ENCODE measurements around the gene WNT7A.

WNT7A gene

DNA sequence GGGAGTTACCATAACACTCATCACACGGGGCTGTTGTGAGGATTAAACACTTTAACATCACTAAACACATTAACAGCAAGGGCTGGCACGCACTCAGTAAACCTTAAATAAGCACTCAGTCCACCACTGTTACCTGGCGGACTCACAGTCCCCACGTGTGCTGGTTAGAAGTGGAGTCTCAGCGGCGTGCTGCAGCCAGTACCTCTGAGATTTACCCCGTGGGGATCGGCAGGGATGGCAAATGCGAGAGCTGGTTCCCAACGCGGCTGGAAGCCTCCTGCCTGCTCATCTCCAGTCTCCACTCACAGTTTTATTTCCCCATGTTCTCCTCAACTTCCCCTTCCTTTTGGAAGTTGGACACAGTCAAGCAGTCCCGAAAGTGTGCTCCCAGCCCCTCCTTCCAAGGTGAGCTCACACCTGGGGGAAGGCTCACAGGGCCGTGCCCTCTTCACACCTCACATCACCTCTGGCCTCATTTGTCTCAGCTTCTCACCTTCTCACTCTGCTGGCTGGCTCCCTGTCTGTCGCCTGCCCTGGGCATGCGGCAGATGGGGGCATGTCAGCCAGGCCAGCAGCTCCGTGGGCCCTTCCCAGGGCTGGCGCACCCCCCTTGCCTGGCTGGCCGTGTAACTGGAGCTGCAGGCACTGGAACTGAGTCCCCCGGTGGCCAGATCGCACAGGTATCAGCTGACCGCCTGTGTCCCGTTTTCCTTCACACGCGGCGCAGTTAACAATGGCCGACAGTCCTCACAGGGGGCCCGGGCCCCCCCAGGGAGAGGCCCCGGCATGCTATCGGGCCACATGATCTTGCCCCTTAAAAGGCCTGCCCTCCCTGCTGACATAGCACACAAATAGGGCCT lies 87.1 kb downstream of the WNT7A start:
- DNase-seq (ENCODE audit: low spot score) = no peak

DNA sequence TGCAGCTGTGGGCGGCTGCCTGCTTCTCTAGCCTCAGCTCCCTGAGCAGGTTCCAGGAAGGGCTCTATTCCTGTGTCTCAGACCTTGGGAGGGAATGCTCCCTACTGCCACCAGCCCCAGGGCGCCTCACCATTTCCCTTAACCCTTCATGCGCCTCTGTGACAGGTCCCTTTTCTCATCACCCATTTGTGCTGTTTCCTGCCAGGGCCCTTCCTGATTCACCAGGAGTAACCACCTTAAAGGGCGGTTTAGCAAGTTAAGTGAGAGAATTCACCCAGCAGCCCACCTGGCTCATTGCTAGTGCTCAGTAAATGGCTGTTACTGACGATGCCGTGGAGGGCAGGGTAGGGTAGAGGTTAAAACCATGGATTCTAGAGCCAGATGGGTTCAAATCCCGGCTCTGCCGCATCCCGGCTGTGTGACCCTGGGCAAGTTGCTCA lies 87.8 kb downstream of the WNT7A start:
- DNase-seq (ENCODE audit: low spot score) = no peak

DNA sequence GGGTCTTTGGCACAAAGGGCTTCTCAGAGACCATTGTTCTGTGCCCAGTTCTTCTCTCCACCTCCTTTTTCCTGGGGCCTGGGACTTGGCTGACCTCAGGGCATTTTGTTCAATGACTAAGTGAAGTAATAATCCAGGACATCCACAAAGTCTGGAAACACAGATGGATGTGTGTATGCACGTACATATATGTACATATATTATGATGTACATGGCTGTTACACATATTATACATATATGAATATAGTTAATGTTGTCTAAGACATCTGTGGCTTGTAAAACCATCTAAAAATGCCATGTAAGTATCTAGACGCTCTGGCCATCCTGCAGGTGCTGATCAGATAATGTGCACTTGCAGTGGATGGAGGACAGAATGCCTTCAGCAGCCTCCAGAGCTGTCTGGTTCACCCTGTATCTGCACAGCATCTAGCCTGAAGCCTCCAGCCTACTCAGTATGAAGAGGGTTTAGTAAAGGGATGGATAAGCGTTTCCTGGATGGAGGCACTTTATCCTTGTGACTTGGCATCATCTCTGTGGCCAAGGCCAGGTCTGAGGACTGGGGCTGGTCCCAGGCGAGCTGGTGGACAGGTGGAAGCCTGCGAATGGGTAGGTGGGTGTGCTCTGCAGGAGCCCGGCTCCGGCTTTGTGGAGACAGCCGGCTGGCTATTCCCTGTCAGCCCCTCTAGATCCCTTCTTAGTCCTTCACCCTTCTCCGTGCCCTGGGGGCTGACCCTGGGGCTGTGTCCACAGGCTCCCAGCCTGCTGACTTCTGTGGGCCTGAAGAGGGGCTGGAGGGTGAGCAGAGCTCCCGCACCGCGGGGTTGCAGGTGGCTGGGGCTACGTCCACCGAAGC lies 88.4 kb downstream of the WNT7A start:
- no peak for DNase-seq (ENCODE audit: low spot score)

DNA sequence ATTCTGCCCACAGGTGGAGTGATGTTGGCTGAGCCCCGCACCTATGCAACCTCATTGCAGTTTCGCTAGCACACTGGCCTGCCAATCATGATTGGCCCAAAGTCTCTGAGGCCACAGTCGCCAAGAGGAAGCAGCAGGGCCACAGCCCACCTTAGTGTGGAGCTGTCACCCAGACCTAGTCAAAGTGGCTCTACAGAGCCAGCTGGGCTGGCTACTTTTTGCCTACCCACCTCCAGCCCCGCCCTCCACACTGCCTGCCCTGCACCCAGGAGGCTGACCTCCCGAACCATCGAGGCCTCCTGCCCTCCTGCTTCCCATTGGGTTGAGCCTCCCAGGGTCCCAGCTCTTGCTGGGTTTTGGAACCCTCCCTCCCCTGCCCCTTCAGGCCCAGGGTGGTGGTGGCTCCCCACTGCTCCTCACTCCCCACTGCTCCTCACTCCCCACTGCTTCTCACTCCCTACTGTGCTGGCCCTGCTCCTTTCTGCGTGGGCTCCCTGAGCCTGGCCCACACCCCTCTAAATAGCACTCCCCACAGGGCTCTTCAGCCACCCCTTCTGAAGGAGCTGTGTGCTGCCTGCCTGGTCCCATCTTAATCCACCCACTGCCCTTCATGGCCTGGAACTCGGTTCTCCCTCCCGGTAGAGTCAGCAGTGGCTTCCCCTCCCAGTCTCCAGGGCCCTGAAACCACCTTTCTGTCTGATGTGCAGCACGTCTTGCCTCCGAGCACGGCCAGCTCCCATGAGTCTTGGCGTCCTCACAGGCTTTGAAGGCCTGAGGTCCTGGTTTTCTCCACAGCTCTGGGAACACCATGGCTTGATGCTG lies 89.3 kb downstream of the WNT7A start:
- DNase-seq (ENCODE audit: low spot score) = no peak

DNA sequence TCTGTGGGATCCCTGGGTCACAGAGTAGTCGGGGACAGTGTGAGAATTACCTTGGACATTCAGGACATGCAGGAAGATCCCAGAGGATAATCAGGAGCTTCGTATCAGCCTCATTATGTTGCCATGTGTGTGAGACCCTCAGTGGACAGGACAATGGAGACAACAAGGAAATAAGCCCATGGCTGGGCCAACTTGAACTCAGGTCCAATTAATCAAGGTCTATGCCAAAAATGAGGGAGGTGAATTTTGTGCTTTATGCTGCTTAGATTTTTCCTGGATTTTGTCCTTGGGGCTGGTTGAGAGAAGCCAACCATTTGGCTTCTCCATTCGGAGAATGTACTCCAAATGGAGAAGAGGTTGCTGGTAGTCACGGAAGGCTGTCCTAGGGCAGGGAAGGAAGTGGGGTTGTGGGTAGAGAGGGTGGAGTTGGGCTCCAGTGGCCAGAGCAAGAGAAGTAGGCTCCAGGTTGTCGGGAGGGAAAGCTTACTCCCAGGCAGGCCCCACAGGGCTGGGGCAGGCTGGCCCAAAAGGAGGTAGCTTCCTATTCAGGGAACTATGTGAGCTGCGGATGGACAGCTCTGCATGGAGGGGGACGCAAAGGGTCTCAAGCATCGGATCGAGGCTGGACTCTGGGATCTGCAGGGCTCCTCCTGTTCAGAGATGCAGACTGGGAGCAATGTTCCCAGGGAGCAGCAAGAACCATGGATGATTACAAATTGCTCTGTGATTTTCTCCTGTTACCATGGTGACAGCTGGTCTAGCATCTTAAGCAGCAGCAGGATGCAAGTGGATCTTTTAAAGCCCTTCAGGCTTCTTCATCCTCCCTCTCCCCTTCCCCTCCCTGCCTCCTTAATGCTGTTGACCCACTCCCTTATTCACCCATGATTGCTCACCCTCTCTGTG lies 91.1 kb downstream of the WNT7A start:
- DNase-seq (ENCODE audit: low spot score) = no peak

DNA sequence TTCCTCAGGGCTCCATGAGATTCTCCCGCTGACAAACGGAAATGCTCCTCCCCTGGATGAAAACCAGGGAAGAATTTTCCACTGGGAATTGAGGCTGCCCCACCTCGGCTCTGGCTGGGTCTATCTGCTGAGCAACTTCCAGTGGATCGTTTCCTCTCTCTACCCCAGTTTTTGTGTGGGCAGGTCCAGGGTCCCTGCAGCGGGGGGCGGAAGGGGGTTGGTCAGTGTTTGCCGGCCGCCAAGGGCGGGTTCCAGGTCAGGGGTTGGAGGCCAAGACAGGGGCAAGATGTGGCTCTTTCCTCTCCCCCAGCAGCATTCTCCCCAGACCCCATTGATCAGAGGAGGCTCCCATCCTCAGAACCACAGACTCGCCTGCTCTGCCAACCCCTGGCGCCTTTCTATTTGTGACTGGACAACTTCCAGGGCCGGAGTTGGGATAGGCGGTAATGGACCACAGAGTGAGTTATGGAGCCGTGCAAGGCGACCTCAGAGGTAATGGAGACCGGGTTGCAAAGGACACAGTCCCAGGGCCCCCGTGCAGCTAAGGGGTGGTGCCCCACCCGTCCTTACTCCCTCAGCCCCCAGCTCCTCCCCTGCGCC lies 92.2 kb downstream of the WNT7A start:
- DNase-seq (ENCODE audit: low spot score) = no peak

DNA sequence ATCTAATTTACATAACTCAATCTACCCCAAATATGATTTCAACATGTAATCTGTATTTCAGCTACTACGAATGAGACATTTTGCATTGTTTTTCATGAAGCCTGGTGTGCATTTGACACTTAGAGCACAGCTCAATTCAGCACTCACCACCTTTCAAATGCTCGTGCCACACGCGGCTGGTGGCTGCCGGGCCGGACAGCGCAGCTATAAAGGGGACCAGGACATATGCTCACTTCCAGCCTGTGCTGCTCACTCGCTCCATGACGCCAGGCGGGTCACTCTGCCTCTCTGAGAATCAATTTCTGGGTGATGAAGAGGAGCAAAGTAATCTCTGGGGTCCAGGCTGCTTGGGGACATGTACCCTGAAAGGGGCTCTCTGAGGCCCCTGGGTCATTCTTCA lies 93.1 kb downstream of the WNT7A start:
- DNase-seq (ENCODE audit: low spot score) = no peak

DNA sequence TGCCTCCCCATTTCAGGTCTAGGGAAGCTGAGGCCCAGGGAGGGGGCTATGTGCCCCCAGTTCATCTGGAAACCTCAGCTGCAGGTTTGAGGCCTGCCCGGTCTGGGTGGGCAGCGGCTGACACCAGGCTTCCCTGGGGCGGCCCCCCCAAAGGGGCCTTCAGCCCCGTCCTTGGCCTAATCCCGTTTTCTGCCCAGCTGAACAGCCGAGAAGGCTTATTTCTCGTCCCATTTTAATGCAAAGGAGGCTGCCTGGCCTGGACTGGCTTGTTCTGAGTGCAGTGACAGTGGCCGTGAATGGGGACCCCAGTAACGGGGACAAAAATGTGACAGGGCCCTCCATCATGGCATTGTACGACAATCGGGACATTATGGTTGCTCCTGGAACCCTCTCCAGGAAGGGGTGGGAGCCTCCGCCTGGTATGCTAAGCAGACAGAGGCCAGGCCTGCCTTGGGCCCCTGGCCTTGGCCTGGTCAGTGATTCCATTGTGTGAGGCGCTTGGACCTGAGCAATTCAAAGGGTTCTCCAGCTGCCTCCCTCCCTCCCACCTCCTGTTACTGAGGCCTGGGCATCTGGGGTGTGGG lies 93.9 kb downstream of the WNT7A start:
- no peak for DNase-seq (ENCODE audit: low spot score)

DNA sequence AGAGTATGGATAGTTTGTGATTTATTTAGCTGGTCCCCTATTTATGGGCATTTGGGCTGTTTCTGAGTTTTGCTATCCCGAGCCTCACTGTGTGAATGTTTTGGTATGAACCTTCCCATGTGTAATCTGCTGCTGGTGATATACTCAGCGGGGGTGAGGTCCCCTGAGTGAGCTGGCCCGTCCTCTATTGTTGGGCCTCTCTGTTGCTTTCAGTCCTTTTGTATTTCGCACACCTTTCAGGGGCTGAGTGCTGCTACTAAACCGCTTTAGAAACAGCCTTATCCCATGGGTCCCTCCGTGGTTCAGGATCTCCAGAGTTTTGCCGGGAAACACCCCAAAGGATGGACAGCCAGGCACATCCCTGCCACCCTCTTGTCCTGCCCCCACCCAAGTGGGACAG lies 94.5 kb downstream of the WNT7A start:
- DNase-seq (ENCODE audit: low spot score) = no peak

DNA sequence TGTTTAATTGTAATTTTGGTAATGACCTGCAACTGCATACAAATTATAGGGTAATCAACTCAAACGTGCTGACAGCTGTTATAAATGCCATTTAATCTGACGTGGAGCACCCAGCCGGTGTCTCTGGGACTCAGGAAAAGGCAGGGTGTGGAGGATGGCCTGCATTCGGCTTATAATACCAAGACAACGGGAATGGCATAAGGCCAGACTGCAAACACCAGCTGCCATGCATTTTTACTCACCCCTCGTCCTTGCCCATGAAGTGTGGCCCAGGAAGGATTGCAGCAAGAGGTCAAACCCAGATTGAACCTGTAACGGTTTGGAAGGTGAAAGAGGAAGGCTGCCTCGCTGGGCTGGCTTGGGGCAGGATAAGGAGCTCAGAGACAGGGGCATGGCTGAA lies 96.4 kb downstream of the WNT7A start:
- no peak for DNase-seq (ENCODE audit: low spot score)

DNA sequence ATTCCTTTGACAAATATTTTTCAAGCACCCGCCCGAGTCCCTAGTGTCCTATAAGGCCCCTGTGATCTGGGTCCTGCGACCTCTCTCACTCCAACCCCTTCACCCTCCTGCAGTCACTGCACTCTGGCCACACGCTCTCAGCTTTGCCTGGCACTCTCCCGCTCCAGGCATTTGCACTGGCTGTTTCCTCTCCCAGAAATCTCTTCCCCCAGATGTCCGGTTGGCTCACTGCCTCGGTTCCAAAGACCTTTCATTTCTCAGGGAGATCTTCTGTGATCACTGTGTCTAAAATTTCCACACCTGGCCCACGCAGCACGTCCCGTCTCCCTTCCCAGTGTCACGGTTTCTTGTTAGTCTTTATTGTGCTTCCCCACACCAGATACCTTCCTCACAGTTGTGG lies 97.4 kb downstream of the WNT7A start:
- DNase-seq (ENCODE audit: low spot score) = no peak

DNA sequence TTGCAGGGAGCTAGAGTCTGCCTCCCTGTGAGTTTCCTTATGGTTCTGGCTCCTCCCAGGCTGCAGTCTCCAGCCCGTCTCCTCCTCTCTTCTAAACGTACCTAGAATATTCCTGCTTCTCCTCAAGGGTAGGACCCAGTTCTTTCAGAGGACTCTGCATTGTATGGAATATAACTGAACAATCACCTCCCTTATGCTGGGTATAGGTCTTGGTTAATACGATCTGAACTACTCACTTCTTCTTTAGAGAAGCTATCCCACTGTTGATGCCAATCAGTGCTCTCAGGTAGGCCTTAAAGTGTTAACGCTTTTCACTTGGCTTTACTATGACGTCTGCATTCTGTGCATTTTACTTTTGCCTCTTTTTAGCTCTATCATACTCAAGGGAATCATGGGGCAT lies 98.5 kb downstream of the WNT7A start:
- no peak for DNase-seq (ENCODE audit: low spot score)

DNA sequence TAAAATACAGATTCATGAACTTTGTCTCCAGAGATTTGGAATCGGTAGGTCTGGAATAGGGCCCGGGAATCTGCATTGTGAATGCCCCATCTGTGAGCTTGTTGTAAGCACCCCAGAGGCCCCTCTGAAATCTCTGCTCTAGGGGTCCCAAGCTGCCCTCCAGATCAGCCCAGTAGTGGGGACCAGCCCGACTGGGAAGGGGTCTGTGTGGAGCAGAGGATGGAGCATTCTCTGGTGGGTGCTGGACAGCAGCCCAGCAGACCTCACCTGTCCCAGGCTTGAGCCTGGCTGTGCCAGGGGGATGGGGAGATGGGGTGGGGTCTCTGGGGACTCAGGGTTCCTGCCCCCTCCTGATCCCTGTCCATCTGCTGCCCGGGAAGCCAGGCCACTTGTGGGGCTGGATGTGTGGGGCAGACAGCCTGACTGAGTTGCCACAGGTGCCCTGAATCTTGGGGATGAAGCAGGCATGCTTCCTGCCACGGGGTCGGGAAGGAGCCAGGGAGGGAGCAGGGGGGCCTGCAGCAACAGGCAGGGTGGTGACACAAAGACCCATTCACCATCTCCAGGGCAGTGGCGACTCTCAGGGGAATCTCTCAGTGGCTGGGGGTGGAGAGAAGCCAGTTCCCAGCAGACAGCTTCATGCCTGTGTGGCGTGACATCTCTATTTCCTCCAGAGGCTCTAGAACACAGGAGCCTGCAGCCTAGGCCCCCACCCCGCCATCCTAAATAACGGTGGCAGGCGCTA lies 99.3 kb downstream of the WNT7A start:
- DNase-seq (ENCODE audit: low spot score) = no peak

DNA sequence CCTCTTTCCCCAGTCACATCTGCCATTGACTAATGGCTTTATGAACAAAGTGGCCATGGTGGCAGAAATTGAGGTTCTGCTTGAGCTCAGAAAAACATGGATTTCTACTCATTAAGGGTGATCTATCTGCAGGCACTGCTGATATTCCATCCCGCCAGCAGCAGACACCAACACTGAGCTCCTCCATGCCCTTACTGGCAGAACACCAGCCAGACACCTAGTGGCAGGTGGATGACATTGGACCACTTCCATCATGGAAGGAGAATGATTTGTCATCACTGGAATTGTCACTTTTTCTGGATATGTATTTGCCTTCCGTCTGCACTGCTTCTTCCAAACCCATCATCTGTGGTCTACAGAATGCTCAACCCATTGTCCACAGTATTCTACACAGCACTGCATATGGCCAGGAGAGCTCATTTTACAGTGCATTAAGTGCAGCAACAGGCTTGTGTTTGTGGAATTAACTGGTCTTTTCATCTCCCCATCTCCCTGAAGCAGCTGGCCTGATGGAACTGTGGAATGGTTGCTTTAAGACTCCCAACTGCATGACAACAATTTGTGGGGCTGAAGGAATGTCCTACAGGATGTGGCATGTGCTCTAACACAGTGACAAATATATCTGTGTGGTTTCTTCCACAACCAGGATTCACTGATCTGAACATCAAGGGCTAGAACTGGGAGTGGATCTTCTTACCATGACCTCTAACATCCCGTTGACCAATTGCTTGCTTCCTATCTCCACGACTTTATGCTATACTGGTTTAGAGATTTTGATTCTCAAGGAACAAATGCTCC lies 103.4 kb downstream of the WNT7A start:
- no peak for DNase-seq (ENCODE audit: low spot score)

DNA sequence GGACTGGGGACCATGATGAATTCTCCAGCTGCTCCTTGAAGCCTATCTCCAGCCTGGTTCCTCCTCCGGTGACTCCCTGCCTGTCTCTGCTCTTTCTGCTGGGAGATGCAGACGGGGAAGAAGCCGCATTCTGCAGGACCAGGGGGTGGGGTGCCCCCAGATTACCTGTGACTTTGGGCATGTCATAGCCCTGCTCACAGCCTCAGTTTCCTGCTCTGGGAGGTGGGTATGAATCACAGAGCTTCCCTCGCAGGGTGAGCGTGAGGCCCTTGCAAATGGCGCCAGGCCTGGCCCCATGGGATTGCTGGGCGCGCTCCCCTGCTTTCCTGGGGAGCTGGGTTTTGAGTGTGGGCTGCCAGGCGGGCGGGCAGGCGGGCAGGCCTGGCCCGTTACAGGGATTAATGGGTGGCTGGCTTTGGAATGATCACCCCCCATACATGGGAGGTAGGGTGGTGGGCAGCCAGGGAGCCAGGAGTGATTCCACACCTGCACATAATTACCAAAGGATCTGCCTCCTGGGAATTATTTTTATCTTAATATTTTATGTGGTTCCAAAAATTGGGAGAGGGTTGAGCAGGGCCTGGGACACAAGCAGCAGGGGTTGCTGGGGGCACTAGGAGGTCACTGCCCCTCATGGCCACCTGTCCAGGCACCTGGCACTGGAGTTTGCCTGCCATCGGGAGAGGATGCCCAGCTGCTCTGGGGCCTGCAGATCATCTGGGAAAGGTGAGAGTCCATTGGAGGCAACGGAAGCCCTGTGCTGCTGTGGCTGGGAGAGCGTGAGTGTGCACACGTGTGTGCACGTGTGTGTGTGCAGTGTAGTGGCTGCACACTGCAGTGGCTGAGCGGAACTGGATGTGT lies 106.8 kb downstream of the WNT7A start:
- no peak for DNase-seq (ENCODE audit: low spot score)

DNA sequence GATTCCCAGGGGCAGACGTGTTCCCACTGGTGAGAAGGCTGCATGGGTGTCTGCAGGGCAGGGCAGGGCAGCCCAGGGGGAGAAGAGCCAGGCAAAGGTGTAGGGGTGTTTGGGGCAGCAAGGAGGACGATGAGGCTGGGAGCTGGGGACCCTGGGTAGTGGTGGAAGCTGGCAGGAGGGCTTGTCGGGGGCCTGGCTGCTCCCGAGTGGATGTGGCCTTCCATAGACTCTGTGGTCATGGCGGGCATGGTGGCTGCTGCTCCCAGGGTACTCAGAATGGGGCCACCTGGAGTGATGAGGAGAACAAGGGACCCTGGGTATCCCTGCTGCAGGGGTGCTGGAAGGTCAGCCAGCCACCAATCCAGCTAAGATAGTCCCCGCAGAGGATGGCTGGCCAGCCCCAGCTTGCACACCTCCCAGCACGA lies 107.5 kb downstream of the WNT7A start:
- no peak for DNase-seq (ENCODE audit: low spot score)

DNA sequence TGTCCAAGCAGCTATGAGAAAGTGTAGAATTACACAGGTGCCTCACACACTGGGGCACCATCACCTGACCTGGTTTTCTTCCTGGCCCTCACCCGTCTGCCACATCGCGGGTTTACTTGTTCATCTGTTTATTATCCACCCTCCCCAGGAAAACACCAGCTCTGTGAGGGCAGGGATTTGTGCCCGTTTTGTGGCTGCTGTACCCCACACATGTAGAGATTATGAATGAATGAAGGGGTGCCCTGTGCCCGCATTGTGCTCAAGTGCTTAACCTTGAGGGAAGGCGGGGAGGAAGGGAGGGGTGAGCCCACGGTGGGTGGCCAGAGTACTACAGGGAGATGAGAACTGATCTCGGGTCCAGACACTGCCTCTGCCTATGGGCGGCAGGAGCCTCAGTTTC lies 108.4 kb downstream of the WNT7A start:
- no peak for DNase-seq (ENCODE audit: low spot score)

Data from germinal center (tissue), 1 donor.